Measurements from ENCODE around the gene EXTL1. TPM values are rescaled to one million over a fixed set of nuclear protein-coding genes. Genes with fewer than 3 reads are reported as not detected.

Gene EXTL1
- total RNA-seq, 1 donor from 2014 or later: 2.6 TPM

GRCh38 chr1:26019641-26020315, 1.8 kb upstream of the EXTL1 start:
- Mint-ChIP-seq H3K36me3 (ENCODE audit: unreplicated experiment) (no peaks in the 10 kb centered on the region), H3K9me3 (ENCODE audit: unreplicated experiment) (no peaks in the 10 kb centered on the region), H3K27me3 (ENCODE audit: unreplicated experiment) (peaks cover 10% of the 10 kb centered on the region), H3K27ac (ENCODE audit: unreplicated experiment) (peak overlapping the region; percentile 62), H3K4me3 (ENCODE audit: unreplicated experiment) (peak overlapping the region; percentile 66), H3K4me1 (ENCODE audit: low read depth, unreplicated experiment) (peaks cover 24% of the 10 kb centered on the region)
- TF ChIP-seq, protein P1, sequence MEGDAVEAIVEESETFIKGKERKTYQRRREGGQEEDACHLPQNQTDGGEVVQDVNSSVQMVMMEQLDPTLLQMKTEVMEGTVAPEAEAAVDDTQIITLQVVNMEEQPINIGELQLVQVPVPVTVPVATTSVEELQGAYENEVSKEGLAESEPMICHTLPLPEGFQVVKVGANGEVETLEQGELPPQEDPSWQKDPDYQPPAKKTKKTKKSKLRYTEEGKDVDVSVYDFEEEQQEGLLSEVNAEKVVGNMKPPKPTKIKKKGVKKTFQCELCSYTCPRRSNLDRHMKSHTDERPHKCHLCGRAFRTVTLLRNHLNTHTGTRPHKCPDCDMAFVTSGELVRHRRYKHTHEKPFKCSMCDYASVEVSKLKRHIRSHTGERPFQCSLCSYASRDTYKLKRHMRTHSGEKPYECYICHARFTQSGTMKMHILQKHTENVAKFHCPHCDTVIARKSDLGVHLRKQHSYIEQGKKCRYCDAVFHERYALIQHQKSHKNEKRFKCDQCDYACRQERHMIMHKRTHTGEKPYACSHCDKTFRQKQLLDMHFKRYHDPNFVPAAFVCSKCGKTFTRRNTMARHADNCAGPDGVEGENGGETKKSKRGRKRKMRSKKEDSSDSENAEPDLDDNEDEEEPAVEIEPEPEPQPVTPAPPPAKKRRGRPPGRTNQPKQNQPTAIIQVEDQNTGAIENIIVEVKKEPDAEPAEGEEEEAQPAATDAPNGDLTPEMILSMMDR (IDR thresholded peaks at IDR 0.05; ENCODE audit: partially characterized antibody, unreplicated experiment): no peak
- no peak for DNase-seq

DNA sequence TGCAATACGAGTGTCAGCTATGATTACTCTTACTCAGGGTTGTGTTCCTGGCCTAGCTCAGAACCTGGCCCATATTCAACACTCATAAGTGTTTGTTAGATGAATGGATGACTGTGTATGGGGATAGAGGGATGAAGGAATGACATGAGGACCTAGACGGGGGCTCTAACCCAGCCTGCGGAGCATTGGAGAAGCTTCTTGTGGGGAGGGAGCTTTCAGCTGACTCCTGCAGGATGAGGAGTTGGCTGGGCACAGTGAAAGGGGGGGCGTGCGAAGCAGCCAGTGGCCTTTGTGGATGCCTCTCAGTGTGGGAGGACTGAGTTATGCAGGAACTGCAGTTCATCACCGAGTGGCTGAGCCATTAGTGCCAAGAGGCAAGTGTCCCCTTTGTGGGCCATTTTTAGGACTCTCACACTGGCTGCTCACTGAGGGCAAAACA, 1.2 kb upstream of the EXTL1 start:
- H3K27ac Mint-ChIP-seq (ENCODE audit: unreplicated experiment): no peak overlapping the region

DNA sequence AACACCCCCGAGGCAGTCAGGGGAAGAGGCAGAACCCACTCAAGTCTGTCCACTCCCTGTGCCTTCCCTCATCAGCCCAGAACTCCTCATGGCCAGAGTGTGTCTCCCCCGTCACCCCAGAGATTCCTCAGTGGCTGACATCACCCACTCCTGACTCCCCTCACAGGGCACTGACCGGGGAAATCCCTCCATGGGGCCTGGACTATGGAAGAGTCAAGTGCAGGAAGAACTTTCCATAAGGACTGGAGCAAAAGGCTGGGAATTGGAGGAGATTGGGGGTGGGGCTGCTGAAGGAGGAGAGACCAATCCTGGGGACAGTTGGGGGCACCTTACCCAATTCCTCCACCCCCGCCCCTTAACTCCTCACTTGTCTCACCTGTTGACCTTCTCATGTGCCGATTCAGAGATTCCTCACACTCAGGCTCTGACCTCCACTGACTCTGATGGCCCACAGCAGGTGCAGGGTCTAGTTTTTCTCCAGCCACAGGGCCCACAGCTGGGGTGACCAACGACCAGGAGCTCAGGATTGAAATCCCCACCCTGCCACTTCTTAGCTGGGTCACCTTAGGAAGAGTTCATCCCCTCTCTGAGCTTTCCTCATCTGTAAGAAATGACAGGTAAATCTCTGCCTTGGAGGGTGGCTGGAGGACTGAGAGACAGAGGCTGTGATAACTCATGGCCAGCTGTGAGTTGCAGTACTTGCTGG, 481 bp upstream of the EXTL1 start:
- Mint-ChIP-seq H3K9me3 (ENCODE audit: unreplicated experiment) (no peaks in the 10 kb centered on the region), H3K36me3 (ENCODE audit: unreplicated experiment) (no peaks in the 10 kb centered on the region), H3K4me1 (ENCODE audit: low read depth, unreplicated experiment) (peaks cover 24% of the 10 kb centered on the region), H3K27me3 (ENCODE audit: unreplicated experiment) (peaks cover 10% of the 10 kb centered on the region), H3K27ac (ENCODE audit: unreplicated experiment) (peak overlapping the region; percentile 96), H3K4me3 (ENCODE audit: unreplicated experiment) (peak overlapping the region; percentile 96)
- no peak for DNase-seq
- TF ChIP-seq, protein P1 (IDR thresholded peaks at IDR 0.05; ENCODE audit: partially characterized antibody, unreplicated experiment): no peak

More for the DNA sequence above, 1.2 kb upstream of the EXTL1 start:
- Mint-ChIP-seq H3K4me1 (ENCODE audit: low read depth, unreplicated experiment) (peaks cover 24% of the 10 kb centered on the region), H3K36me3 (ENCODE audit: unreplicated experiment) (no peaks in the 10 kb centered on the region), H3K27me3 (ENCODE audit: unreplicated experiment) (peaks cover 10% of the 10 kb centered on the region), H3K4me3 (ENCODE audit: unreplicated experiment) (peak overlapping the region; percentile 66), H3K9me3 (ENCODE audit: unreplicated experiment) (no peaks in the 10 kb centered on the region)
- DNase-seq: no peak
- TF ChIP-seq, protein P1 (IDR thresholded peaks at IDR 0.05; ENCODE audit: partially characterized antibody, unreplicated experiment): no peak

DNA sequence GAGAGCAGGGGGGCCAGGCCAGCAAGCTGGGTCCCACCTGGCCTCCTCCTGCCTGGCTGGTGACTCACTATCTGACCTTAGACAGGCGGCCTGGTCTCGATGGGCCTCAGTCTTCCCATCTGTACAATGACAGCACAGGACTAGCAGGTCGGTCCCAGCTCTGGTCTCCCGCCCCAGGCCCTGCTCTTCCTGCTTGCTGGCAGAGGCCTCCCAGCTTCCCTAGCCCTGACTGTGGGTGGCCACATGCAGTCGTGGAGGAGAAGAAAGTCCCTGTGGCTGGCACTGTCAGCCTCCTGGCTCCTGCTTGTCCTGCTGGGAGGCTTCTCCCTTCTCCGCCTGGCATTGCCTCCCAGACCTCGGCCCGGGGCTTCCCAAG, 817 bp downstream of the EXTL1 start:
- H3K27ac Mint-ChIP-seq (ENCODE audit: unreplicated experiment): peak overlapping the region; percentile 43
- peaks cover 15% of the 10 kb centered on the region for H3K4me1 Mint-ChIP-seq (ENCODE audit: low read depth, unreplicated experiment)
- no peak for DNase-seq
- no peak overlapping the region for H3K4me3 Mint-ChIP-seq (ENCODE audit: unreplicated experiment)
- H3K36me3 Mint-ChIP-seq (ENCODE audit: unreplicated experiment): no peaks in the 10 kb centered on the region
- H3K9me3 Mint-ChIP-seq (ENCODE audit: unreplicated experiment): no peaks in the 10 kb centered on the region
- peaks cover 9% of the 10 kb centered on the region for H3K27me3 Mint-ChIP-seq (ENCODE audit: unreplicated experiment)
- TF ChIP-seq, protein P1 (IDR thresholded peaks at IDR 0.05; ENCODE audit: partially characterized antibody, unreplicated experiment): no peak

DNA sequence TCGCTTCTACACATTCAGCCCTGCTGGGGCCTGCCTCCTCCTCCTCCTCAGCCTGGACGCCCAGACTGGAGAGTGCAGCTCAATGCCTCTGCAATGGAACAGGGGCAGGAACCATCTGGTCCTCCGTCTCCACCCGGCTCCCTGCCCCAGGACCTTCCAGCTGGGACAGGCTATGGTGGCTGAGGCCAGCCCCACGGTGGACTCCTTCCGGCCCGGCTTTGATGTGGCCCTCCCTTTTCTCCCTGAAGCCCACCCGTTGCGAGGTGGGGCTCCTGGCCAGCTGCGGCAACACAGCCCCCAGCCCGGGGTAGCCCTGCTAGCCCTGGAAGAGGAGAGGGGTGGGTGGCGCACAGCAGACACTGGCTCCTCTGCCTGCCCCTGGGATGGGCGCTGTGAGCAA, 1.4 kb downstream of the EXTL1 start:
- Mint-ChIP-seq H3K4me3 (ENCODE audit: unreplicated experiment) (no peak overlapping the region), H3K27ac (ENCODE audit: unreplicated experiment) (no peak overlapping the region), H3K4me1 (ENCODE audit: low read depth, unreplicated experiment) (peaks cover 15% of the 10 kb centered on the region), H3K27me3 (ENCODE audit: unreplicated experiment) (peaks cover 9% of the 10 kb centered on the region), H3K9me3 (ENCODE audit: unreplicated experiment) (no peaks in the 10 kb centered on the region), H3K36me3 (ENCODE audit: unreplicated experiment) (no peaks in the 10 kb centered on the region)
- DNase-seq: no peak
- TF ChIP-seq, protein P1 (IDR thresholded peaks at IDR 0.05; ENCODE audit: partially characterized antibody, unreplicated experiment): no peak

All from glutamatergic neuron (in vitro differentiated cells).